HCT116 (cell line): ENCODE measurements around the gene POLK. TPM values are rescaled to one million over a fixed set of nuclear protein-coding genes. Genes with fewer than 3 reads are reported as not detected.
"Not testable (repeated sequence)": the region's sequence is repeated elsewhere in the genome, so short reads cannot be mapped to it uniquely, and the experiment has no call there.

Experiments used
- ATAC-seq: fragments of 200-7000 bp; cut with Tn5 transposase; 2 replicates; pipeline ENCODE4 v1.9.1; 2020; ENCODE audit warnings: mild to moderate bottlenecking, moderate library complexity
- BruUV-seq: library from RNA; stranded (reverse); fragments of 400-500 nt; replicated peaks from 2 replicates; lab custom pipeline; 2021; lab: Mats Ljungman, UMichigan
- CTCF ChIA-PET: fragments of 300-600 bp; sonication (Branson Sonifier 250); formaldehyde crosslinking; loops from one replicate; lab custom pipeline; 2021; ENCODE audit warnings: antibody characterized with exemption; lab: Charles Lee
- POLR2A ChIA-PET: fragments of 300-600, 350-600 bp; sonication (Branson Sonifier 250); formaldehyde crosslinking; loops from one replicate; lab custom pipeline; 2021; ENCODE audit warnings: antibody characterized with exemption; lab: Charles Lee
- RAD21 ChIA-PET, 2 experiments: fragments of 300-600 bp; sonication (Branson Sonifier 250); formaldehyde crosslinking; loops; one replicate each; lab custom pipeline; 2023; ENCODE audit warnings: low total read pairs in 2 of 2; ENCODE audit not compliant: uncharacterized antibody in 2 of 2, unreplicated experiment in 2 of 2, low non-redundant PET in 1 of 2; lab: Charles Lee
- DNase-seq: peaks from one replicate; pipeline ENCODE4 v3.0.0-alpha.2; 2010; ENCODE audit warnings: low read depth, low spot score
- H2AFZ ChIP-seq: fragments of 200-600 bp; shearing (Covaris generic), sonication (generic); 2 replicates; pipeline ENCODE4 v1.6.1; 2017; ENCODE audit warnings: low read depth, mixed run types, mixed read lengths, antibody characterized with exemption, low read length; ENCODE audit not compliant: poor library complexity, severe bottlenecking
- H3K27ac ChIP-seq: 2 replicates; pipeline ENCODE4 v1.5.1; 2012; ENCODE audit warnings: low read depth, low read length
- H3K27me3 ChIP-seq: fragments of 200-600 bp; sonication (generic); 2 replicates; pipeline ENCODE4 v1.6.1; 2016; ENCODE audit warnings: mixed run types, low read length, mixed read lengths; ENCODE audit not compliant: insufficient read depth
- H3K36me3 ChIP-seq, 2 experiments: fragments of 200-500 bp in 1 of 2; fragments of 200-600 bp in 1 of 2; sonication (Bioruptor generic) in 1 of 2; sonication (generic) in 1 of 2; 2 replicates each; pipeline versions ENCODE4 v1.5.1 to v1.6.1; 2014 to 2016; ENCODE audit warnings: low read length in 2 of 2, inconsistent platforms in 1 of 2, mixed read lengths in 1 of 2, mixed run types in 1 of 2; ENCODE audit not compliant: insufficient read depth in 2 of 2, control insufficient read depth in 1 of 2
- H3K4me1 ChIP-seq, 2 experiments: fragments of 200-600 bp in 1 of 2; sonication (generic) in 1 of 2; 2 replicates each; pipeline versions ENCODE4 v1.5.1 to v1.6.1; 2012 to 2017; ENCODE audit warnings: low read length in 2 of 2, inconsistent platforms in 1 of 2, mild to moderate bottlenecking in 1 of 2, mixed read lengths in 1 of 2, mixed run types in 1 of 2, moderate library complexity in 1 of 2; ENCODE audit not compliant: insufficient read depth in 2 of 2, control insufficient read depth in 1 of 2
- H3K4me2 ChIP-seq: fragments of 200-600 bp; sonication (generic); 2 replicates; pipeline ENCODE4 v1.6.1; 2017; ENCODE audit warnings: mixed run types, low read length, mixed read lengths
- H3K4me3 ChIP-seq, 2 experiments: fragments of 200-600 bp in 1 of 2; sonication (generic) in 1 of 2; replicated peaks in 1 of 2; 2 replicates each; pipeline ENCODE4 v1.5.1; 2011 to 2016; ENCODE audit warnings: low read length in 2 of 2, control low read depth in 1 of 2, low read depth in 1 of 2, mild to moderate bottlenecking in 1 of 2, mixed read lengths in 1 of 2, mixed run types in 1 of 2
- H3K79me2 ChIP-seq: fragments of 200-600 bp; sonication (generic); 2 replicates; pipeline ENCODE4 v1.6.1; 2017; ENCODE audit warnings: mild to moderate bottlenecking, mixed run types, low read length, moderate library complexity, mixed read lengths; ENCODE audit not compliant: insufficient read depth
- H3K9ac ChIP-seq: fragments of 200-600 bp; sonication (generic); 2 replicates; pipeline ENCODE4 v1.6.1; 2016; ENCODE audit warnings: low read length, mixed read lengths
- H3K9me2 ChIP-seq: fragments of 200-600 bp; sonication (generic), shearing (Covaris generic); 2 replicates; pipeline ENCODE4 v1.6.1; 2017; ENCODE audit warnings: mixed run types, mild to moderate bottlenecking, moderate library complexity; ENCODE audit not compliant: insufficient read depth
- H3K9me3 ChIP-seq, 2 experiments: fragments of 200-500 bp in 1 of 2; fragments of 200-600 bp in 1 of 2; sonication (Bioruptor generic) in 1 of 2; sonication (generic) in 1 of 2; 2 replicates each; pipeline ENCODE4 v1.6.1; 2014 to 2017; ENCODE audit warnings: low read length in 2 of 2, mixed read lengths in 2 of 2, inconsistent platforms in 1 of 2, low read depth in 1 of 2, mild to moderate bottlenecking in 1 of 2, mixed run types in 1 of 2, moderate library complexity in 1 of 2; ENCODE audit not compliant: control insufficient read depth in 1 of 2, insufficient read depth in 1 of 2
- H4K20me1 ChIP-seq: fragments of 200-600 bp; sonication (generic), shearing (Covaris generic); 2 replicates; pipeline ENCODE4 v1.6.1; 2017; ENCODE audit warnings: mixed run types, mild to moderate bottlenecking, moderate library complexity; ENCODE audit not compliant: insufficient read depth
- ATF3 ChIP-seq: IDR thresholded peaks from 2 replicates; pipeline ENCODE4 v1.6.1; 2012
- CBX3 ChIP-seq: IDR thresholded peaks from 2 replicates; pipeline ENCODE4 v1.6.1; 2012; ENCODE audit warnings: low read depth
- CTCF ChIP-seq, 3 experiments: fragments of 200-600 bp in 1 of 3; sonication (generic) in 1 of 3; IDR thresholded peaks in 2 of 3; conservative IDR thresholded peaks in 1 of 3; 2 replicates each; pipeline ENCODE4 v1.5.1; 2012 to 2017; ENCODE audit warnings: low read depth in 2 of 3, low read length in 2 of 3, antibody characterized with exemption in 1 of 3, borderline replicate concordance in 1 of 3, control low read depth in 1 of 3, mild to moderate bottlenecking in 1 of 3, mixed read lengths in 1 of 3, mixed run types in 1 of 3, moderate library complexity in 1 of 3; ENCODE audit not compliant: insufficient read depth in 1 of 3
- EGR1 ChIP-seq: IDR thresholded peaks from 2 replicates; pipeline ENCODE4 v1.6.1; 2012; ENCODE audit warnings: low read depth
- ELF1 ChIP-seq: IDR thresholded peaks from 2 replicates; pipeline ENCODE4 v1.6.1; 2012; ENCODE audit warnings: low read depth, borderline replicate concordance
- EZH2phosphoT487 ChIP-seq: fragments of 200-600 bp; IDR thresholded peaks from 2 replicates; pipeline ENCODE4 v1.6.1; 2018; ENCODE audit warnings: antibody characterized with exemption, borderline replicate concordance
- FOSL1 ChIP-seq: IDR thresholded peaks from 2 replicates; pipeline ENCODE4 v1.6.1; 2012; ENCODE audit warnings: low read depth
- JUND ChIP-seq: IDR thresholded peaks from 2 replicates; pipeline ENCODE4 v1.6.1; 2012
- SP1 ChIP-seq: IDR thresholded peaks from 2 replicates; pipeline ENCODE4 v1.6.1; 2012; ENCODE audit warnings: low read depth
- SRF ChIP-seq: IDR thresholded peaks from 2 replicates; pipeline ENCODE4 v1.6.1; 2012; ENCODE audit warnings: low read depth
- TCF7L2 ChIP-seq: IDR thresholded peaks from 2 replicates; pipeline ENCODE4 v1.7.0; 2011; ENCODE audit warnings: borderline replicate concordance, inconsistent platforms; ENCODE audit not compliant: insufficient read depth, insufficient read length; ENCODE audit errors: extremely low read depth
- YY1 ChIP-seq: IDR thresholded peaks from 2 replicates; pipeline ENCODE4 v1.6.1; 2011; ENCODE audit warnings: low read length, low read depth, moderate library complexity, mild to moderate bottlenecking; ENCODE audit not compliant: insufficient replicate concordance; ENCODE audit errors: extremely low read depth
- ZNF274 ChIP-seq: fragments of 200-500 bp; sonication (Bioruptor generic); IDR thresholded peaks from 2 replicates; pipeline ENCODE4 v1.6.1; 2014; ENCODE audit warnings: mild to moderate bottlenecking, low read depth, low read length, inconsistent platforms
- intact Hi-C: fragments of 100-400 bp; cut with micrococcal nuclease; formaldehyde crosslinking; loops from 2 replicates; pipeline ENCODE4 v1.10.0; 2022
- total RNA-seq: library from RNA; stranded (reverse); gene quantifications from one replicate; pipeline ENCODE4 v1.2.1, GENCODE V29; 2021; ENCODE audit not compliant: unreplicated experiment

Gene POLK
- total RNA-seq, 1 experiment from 2014 or later, result 17.3 TPM

GRCh38 chr5:75603821-75604220, 92.1 kb downstream of the POLK start (continued):
- TF ChIP-seq EZH2phosphoT487, result no peak
- TF ChIP-seq FOSL1, result no peak
- no peak for TF ChIP-seq CTCF (IDR thresholded peaks at IDR 0.05 in 2 of 3, conservative IDR thresholded peaks at IDR 0.05 in 1 of 3; ENCODE audit: borderline replicate concordance in 1 of 3, insufficient read depth in 1 of 3, low read depth in 2 of 3, low read length in 2 of 3)
- TF ChIP-seq CBX3, result no peak
- no peak for TF ChIP-seq SP1
- TF ChIP-seq YY1, result no peak
- TF ChIP-seq ATF3, result no peak
- no peak for TF ChIP-seq ZNF274
- TF ChIP-seq EGR1, result no peak
- TF ChIP-seq ELF1, result no peak
- no peak for TF ChIP-seq TCF7L2
- TF ChIP-seq SRF, result no peak
- no peak for TF ChIP-seq JUND

- H3K27me3 ChIP-seq, H3K9me2 ChIP-seq, intact Hi-C loops, H3K4me1 ChIP-seq, H3K36me3 ChIP-seq, ATAC-seq, CTCF ChIA-PET, H3K27ac ChIP-seq, DNase-seq, H2AFZ ChIP-seq, H3K9ac ChIP-seq, H3K4me3 ChIP-seq, BruUV-seq, H4K20me1 ChIP-seq, H3K9me3 ChIP-seq, H3K79me2 ChIP-seq, POLR2A ChIA-PET, H3K4me2 ChIP-seq, RAD21 ChIA-PET: not testable (repeated sequence)
Measured at GRCh38 chr5:75607341-75607740, 95.7 kb downstream of the POLK start.
